Measurements from ENCODE around the gene KRTAP2-4. TPM values are rescaled to one million over a fixed set of nuclear protein-coding genes. Genes with fewer than 3 reads are reported as not detected.
"Not testable (repeated sequence)": the region's sequence is repeated elsewhere in the genome, so short reads cannot be mapped to it uniquely, and the experiment has no call there.

Gene KRTAP2-4
- total RNA-seq, 2 experiments from 2014 or later: not detected

DNA sequence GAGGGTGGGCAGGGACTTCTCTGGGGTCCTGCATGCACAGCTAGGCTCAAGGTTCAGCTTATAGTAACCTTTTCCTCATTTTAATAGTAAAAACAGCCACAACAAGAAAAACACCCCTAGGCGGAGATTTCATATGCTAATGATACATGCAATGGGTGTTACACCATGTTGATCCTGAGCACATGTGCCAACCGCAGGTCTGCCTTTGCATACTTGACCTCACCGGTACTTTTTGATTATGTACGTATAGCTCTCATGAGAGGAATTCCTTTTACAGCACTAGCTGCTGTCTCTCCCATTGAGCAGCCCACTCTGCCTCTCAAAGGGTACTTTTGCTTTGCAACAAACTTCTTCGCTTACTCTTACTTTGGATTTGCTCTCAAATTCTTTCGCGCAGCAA is 30.4 kb upstream of the KRTAP2-4 start:
- no peak overlapping the region for H3K4me3 Mint-ChIP-seq
- intact Hi-C loops (cut with micrococcal nuclease): no loop called here

DNA sequence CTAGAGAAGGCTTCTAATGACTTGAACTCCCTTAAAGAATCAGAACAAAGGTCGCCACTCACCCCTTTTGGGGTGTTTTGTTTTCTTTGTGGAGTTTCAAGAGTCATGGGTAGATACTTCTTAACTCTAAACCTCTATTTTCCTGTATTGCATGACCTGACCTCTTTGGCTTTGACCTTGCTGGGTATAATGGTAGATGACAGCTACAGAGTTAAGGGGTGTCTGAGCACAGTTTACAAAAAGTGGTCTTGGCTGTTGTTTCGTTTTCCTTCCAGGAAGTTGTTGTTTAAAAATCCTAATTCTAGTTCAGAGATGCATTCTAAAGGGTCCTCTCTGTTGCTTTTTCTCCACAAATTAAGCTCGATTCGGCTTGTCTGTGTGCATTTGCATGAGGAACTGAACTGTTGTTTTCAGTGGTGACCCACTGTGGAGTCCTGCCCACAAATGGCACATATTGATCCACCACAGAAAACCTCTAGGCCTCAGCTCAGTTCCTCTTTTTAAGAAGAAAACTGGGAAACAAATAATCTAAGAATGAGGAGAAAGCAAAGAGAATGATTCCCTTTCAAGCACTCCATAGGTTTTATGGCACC is 23.2 kb upstream of the KRTAP2-4 start:
- H3K9me3 Mint-ChIP-seq; intact Hi-C loops (cut with micrococcal nuclease); H3K4me3 Mint-ChIP-seq; CTCF ChIA-PET; H3K27ac Mint-ChIP-seq; H3K36me3 Mint-ChIP-seq; H3K27me3 Mint-ChIP-seq; DNase-seq; H3K4me1 Mint-ChIP-seq (ENCODE audit: low read depth); POLR2A ChIA-PET: not testable (repeated sequence)

More for the DNA sequence above, 30.4 kb upstream of the KRTAP2-4 start:
- no peaks in the 10 kb centered on the region for H3K36me3 Mint-ChIP-seq
- DNase-seq: no peak
- ChIA-PET CTCF (no interaction called here), POLR2A (no interaction called here)
- H3K9me3 Mint-ChIP-seq: peaks cover 5% of the 10 kb centered on the region
- H3K27ac Mint-ChIP-seq: no peak overlapping the region
- H3K4me1 Mint-ChIP-seq (ENCODE audit: low read depth): peaks cover 4% of the 10 kb centered on the region
- H3K27me3 Mint-ChIP-seq: peaks cover 7% of the 10 kb centered on the region

DNA sequence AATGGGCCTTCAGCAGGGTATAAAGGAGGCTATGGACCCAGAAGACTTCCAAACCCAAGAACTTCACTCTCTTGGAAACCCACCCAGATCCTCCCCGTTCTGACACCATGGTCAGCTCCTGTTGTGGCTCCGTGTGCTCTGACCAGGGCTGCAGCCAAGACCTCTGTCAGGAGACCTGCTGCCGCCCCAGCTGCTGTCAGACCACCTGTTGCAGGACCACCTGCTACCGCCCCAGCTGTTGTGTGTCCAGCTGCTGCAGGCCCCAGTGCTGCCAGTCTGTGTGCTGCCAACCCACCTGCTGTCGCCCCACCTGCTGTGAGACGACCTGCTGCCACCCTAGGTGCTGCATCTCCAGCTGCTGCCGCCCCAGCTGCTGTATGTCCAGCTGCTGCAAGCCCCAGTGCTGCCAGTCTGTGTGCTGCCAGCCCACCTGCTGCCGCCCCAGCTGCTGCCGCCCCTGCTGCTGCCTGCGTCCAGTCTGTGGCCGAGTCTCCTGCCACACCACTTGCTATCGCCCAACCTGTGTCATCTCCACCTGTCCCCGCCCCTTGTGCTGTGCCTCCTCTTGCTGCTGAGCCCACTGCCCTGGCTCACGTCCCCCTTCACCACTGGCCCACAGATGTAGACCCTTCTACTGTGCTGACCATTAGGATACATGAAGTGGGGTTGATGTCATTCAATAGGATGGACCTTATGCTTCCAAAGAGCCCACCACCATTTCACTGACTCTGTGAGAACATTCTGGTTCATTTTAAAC is 18.6 kb upstream of the KRTAP2-4 start, which contains the start of gene KRTAP4-7:
TSS of gene KRTAP4-7 (plus strand) at position 51 of the 757 bp plus-strand sequence. CDS start at position 108, 57 bp downstream.
- peaks cover 12% of the 10 kb centered on the region for H3K27me3 Mint-ChIP-seq
- H3K9me3 Mint-ChIP-seq; H3K4me1 Mint-ChIP-seq (ENCODE audit: low read depth); DNase-seq; CTCF ChIA-PET; H3K36me3 Mint-ChIP-seq; intact Hi-C loops (cut with micrococcal nuclease); H3K27ac Mint-ChIP-seq; POLR2A ChIA-PET; H3K4me3 Mint-ChIP-seq: not testable (repeated sequence)

DNA sequence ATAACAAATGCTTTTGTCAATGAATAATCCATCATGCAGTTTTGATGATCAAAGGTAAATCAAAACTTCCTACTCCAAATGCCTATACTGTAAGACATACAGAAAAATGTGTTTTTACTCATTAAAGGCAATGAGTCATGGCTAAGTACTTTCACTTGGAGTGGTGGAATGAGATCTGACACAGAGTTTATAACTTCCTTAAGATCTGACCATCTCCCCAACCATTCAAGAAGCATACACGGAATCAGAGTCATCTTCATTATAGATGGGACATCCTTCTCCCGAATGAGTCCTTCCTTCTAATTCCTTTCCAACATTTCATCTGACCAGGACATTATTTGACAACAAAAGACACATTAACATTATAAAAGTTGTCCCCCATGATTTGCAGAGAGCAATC is 17.7 kb upstream of the KRTAP2-4 start:
- H3K27me3 Mint-ChIP-seq: peaks cover 13% of the 10 kb centered on the region
- H3K4me1 Mint-ChIP-seq (ENCODE audit: low read depth); H3K27ac Mint-ChIP-seq; DNase-seq; CTCF ChIA-PET; H3K9me3 Mint-ChIP-seq; H3K36me3 Mint-ChIP-seq; POLR2A ChIA-PET; H3K4me3 Mint-ChIP-seq; intact Hi-C loops (cut with micrococcal nuclease): not testable (repeated sequence)

DNA sequence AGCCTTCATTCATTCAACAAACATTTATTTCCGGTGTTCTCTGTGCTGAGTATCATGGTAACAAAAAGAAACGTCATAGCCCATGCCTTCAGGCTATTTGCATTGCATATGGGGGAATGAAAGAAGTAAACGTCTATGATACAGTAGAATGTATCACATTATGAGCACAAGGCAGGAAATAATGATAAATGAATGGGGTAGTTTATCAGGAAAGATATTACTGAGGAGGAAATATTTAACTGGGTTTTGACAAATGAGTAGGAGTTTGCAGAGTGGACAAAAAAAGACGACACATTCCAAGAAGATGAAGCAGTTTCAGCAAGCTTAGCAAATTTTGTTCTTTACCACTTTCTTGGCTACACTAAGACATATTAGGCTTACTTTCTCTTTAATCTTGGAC is 16.9 kb upstream of the KRTAP2-4 start:
- POLR2A ChIA-PET: no interaction called here
- no peaks in the 10 kb centered on the region for H3K4me1 Mint-ChIP-seq (ENCODE audit: low read depth)
- peaks cover 13% of the 10 kb centered on the region for H3K27me3 Mint-ChIP-seq
- DNase-seq: no peak
- no peak overlapping the region for H3K4me3 Mint-ChIP-seq
- no peaks in the 10 kb centered on the region for H3K36me3 Mint-ChIP-seq
- CTCF ChIA-PET: no interaction called here
- H3K9me3 Mint-ChIP-seq: no peaks in the 10 kb centered on the region
- intact Hi-C loops (cut with micrococcal nuclease): no loop called here
- no peak overlapping the region for H3K27ac Mint-ChIP-seq

DNA sequence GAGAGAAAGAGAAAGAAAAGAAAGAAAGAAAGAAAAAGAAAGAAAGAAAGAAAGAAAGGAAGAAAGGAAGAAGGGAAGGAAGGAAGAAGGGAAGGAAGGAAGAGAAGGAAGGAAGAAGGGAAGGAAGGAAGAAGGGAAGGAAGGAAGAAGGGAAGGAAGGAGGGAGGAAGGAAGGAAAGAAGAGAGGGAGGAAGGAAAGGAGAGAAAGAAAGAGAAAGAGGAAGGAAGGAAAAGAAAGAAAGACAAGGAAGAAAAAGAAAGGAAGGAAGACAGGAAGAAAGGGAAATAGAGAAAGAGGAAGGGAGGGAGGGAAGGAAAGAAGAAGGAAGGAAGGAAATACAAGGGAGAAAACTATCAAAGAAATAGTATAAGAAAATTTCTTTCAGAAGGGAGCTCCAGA is 11.1 kb upstream of the KRTAP2-4 start:
- Mint-ChIP-seq H3K4me3 (no peak overlapping the region), H3K9me3 (no peaks in the 10 kb centered on the region), H3K36me3 (no peaks in the 10 kb centered on the region), H3K27me3 (peaks cover 14% of the 10 kb centered on the region), H3K27ac (no peak overlapping the region), H3K4me1 (ENCODE audit: low read depth) (no peaks in the 10 kb centered on the region)
- DNase-seq: no peak
- POLR2A ChIA-PET: no interaction called here
- CTCF ChIA-PET: no interaction called here
- intact Hi-C loops (cut with micrococcal nuclease): no loop called here

DNA sequence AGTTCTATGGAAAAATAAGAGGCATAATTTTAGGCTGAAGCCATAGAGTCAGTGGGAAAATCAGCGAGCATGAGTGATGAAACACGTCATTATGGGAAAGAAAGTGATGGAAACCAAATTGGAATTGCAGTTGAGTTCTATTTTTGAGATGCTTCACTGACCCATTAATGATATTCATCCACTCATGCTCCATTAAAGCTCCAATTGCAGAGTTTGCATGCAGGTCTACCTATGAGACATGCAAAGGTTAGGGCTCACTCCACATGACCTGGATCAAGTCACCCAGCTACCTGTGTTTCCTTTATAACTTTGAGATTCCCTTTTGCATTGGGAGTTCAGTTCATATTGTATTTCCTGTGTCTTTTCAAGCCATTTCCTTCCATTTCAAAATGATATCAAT is 8.0 kb upstream of the KRTAP2-4 start:
- Mint-ChIP-seq H3K27me3 (peaks cover 11% of the 10 kb centered on the region), H3K27ac (no peak overlapping the region), H3K9me3 (no peaks in the 10 kb centered on the region), H3K36me3 (no peaks in the 10 kb centered on the region), H3K4me1 (ENCODE audit: low read depth) (no peaks in the 10 kb centered on the region), H3K4me3 (no peak overlapping the region)
- intact Hi-C loops (cut with micrococcal nuclease): no loop called here
- ChIA-PET POLR2A (no interaction called here), CTCF (no interaction called here)
- no peak for DNase-seq

DNA sequence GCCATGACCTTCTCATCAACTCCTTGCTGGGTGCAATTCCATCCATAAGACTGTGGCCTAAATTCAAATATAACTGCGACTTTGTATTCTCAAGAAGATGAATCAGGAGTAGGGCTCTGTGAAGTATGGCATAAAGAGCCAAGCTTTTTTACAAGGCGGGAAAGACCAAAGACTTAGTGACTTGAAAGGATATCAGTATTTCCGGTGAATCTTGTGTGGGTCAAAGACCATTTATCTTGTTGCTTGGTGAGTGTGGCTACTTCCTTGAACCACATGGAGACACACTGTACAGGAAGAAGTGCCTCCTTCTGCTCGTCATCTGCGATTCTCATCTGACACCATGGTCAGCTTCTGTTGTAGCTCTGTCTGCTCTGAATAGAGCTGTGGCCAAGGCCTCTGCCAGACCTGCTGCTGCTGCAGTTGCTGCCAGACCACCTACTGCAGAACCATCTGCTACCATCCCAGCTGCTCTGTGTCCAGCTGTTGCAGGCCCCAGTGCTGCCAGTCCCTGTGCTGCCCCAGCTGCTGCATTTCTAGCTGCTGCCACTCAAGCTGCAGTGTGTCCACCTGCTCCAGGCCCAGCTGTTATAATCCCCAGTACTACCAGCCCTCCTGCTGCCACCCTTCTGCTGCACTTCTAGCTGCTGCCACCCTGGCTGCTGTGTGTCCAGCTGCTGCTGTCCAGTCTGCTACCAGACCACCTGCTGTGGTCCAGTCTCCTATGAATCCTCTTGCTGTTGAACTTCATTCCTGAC is 6.1 kb upstream of the KRTAP2-4 start:
- no peak for DNase-seq
- Mint-ChIP-seq H3K9me3 (no peaks in the 10 kb centered on the region), H3K4me1 (ENCODE audit: low read depth) (no peaks in the 10 kb centered on the region), H3K4me3 (no peak overlapping the region), H3K27ac (no peak overlapping the region), H3K36me3 (no peaks in the 10 kb centered on the region), H3K27me3 (peaks cover 11% of the 10 kb centered on the region)
- POLR2A ChIA-PET: no interaction called here
- intact Hi-C loops (cut with micrococcal nuclease): no loop called here
- CTCF ChIA-PET: no interaction called here

DNA sequence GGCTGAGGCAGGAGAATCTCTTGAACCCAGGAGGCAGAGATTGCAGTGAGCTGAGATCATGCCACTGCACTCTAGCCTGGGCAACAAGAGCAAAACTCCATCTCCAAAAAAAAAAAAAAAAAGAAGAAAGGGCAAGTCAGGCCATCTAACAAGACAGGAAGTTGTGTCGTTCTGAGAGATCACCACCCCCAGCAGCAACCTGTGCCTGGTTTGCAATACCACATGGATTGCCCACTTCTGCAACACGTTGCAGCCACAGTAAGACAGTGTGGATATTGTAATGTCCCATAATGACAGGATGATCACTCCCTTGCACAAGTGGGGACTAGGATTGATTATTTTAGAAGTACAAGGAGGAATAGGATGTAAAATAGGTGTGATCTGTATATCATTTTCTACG is 3.4 kb upstream of the KRTAP2-4 start:
- ChIA-PET POLR2A (no interaction called here), CTCF (no interaction called here)
- H3K4me3 Mint-ChIP-seq: no peak overlapping the region
- no peaks in the 10 kb centered on the region for H3K4me1 Mint-ChIP-seq (ENCODE audit: low read depth)
- peaks cover 4% of the 10 kb centered on the region for H3K27me3 Mint-ChIP-seq
- intact Hi-C loops (cut with micrococcal nuclease): no loop called here
- H3K36me3 Mint-ChIP-seq: no peaks in the 10 kb centered on the region
- no peak overlapping the region for H3K27ac Mint-ChIP-seq
- no peaks in the 10 kb centered on the region for H3K9me3 Mint-ChIP-seq
- no peak for DNase-seq

DNA sequence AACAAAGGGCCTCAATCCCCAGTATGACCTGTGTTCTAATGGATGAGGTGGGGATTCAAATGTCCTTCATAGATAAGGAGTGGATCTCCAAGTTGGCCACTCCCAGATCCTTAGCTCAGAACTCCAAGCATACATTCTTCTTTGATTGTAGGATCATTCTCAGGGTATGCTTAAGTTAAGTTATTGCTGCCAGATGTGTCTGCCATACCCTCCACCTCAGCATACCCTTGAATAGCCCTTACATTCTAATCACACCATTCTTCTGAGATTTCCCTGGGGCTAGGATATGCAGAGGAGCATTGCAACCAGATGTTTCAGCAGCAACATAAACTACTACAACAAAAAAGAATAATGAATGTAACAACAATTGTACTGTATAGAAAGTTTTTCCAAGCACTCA is 1.6 kb upstream of the KRTAP2-4 start:
- H3K9me3 Mint-ChIP-seq: no peaks in the 10 kb centered on the region
- DNase-seq: no peak
- intact Hi-C loops (cut with micrococcal nuclease): no loop called here
- H3K4me3 Mint-ChIP-seq: no peak overlapping the region
- no peaks in the 10 kb centered on the region for H3K36me3 Mint-ChIP-seq
- H3K27ac Mint-ChIP-seq: no peak overlapping the region
- ChIA-PET POLR2A (no interaction called here), CTCF (no interaction called here)
- H3K27me3 Mint-ChIP-seq: no peaks in the 10 kb centered on the region
- H3K4me1 Mint-ChIP-seq (ENCODE audit: low read depth): no peaks in the 10 kb centered on the region

DNA sequence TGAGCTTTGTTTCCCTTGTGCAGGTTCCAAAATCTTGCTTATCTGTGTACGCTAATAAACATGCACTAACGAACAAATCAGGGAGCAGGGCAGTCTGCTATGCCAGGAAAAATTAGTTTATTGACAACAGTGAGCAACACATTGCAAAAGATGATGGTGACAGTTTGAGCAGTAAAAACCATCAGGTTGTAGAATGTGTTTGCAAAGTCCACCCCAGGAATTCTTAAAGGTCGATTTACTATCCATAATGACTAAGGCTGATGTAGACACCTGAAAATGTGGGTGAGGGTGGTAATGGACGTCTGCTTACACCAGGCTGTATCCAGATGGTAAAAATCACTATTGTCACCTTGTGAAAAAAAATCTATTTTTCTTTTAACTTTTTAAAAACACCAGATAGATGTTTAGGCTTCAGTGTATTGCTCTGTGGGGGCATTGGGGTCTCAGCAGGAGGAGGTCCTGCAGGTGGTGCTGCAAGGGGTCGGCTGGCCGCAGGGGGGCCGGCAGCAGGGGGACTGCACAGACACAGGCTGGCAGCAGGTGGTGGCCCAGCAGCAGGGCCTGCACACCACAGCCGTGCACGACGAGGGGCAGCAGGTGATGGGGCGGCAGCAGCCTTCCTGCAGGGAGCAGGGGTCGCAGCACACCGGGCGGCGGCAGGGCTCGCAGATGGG is 526 bp downstream of the KRTAP2-4 start:
- H3K27ac Mint-ChIP-seq; DNase-seq; H3K4me1 Mint-ChIP-seq (ENCODE audit: low read depth); CTCF ChIA-PET; intact Hi-C loops (cut with micrococcal nuclease); POLR2A ChIA-PET; H3K36me3 Mint-ChIP-seq; H3K27me3 Mint-ChIP-seq; H3K9me3 Mint-ChIP-seq; H3K4me3 Mint-ChIP-seq: not testable (repeated sequence)

DNA sequence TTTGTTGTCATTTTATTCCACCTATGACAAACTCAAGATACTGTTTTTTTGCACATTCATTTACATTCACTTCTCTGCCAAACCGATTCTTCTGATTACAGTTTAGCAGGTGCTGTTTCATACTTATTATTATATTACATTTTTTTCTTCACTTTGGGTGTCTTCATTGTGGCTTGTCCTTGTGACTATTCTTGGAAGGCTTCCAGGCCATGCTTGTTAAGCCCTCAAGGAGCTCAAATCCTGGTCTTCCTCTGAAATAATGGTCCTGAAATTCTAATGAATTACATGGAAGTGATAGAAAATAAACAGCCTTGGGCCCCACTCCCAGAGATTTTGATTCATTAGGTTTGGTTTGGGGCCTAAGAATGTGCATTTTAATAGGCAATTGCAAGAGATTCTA is 1.4 kb downstream of the KRTAP2-4 start:
- Mint-ChIP-seq H3K9me3 (no peaks in the 10 kb centered on the region), H3K4me1 (ENCODE audit: low read depth) (no peaks in the 10 kb centered on the region), H3K4me3 (no peak overlapping the region), H3K27me3 (peaks cover 13% of the 10 kb centered on the region), H3K36me3 (no peaks in the 10 kb centered on the region), H3K27ac (no peak overlapping the region)
- no peak for DNase-seq
- ChIA-PET CTCF (interaction anchor here (0.7 kb wide), 1 partner anchor 304 kb away, joined by 3 read pairs; no protein-coding TSS in a partner anchor), POLR2A (no interaction called here)
- intact Hi-C loops (cut with micrococcal nuclease): no loop called here
